Hindlimb muscle (tissue), 1 donor: ENCODE results near the gene RAI14. TPM values are rescaled to one million over a fixed set of nuclear protein-coding genes. Genes with fewer than 3 reads are reported as not detected.

Experiments used
- DNase-seq: peaks from one replicate; pipeline ENCODE4 v3.0.0-alpha.2; 2013
- polyA plus RNA-seq: library from polyadenylated mRNA; unstranded; fragments of 120-200 nt; gene quantifications from one replicate; pipeline ENCODE4 v1.2.1, GENCODE V29; 2013; ENCODE audit not compliant: insufficient read length

Gene RAI14
- polyA plus RNA-seq, 1 donor: 15.7 TPM

- DNase-seq: no peak
These were observed 7.9 kb upstream of the RAI14 start for GRCh38 chr5:34648039-34648839.

DNA sequence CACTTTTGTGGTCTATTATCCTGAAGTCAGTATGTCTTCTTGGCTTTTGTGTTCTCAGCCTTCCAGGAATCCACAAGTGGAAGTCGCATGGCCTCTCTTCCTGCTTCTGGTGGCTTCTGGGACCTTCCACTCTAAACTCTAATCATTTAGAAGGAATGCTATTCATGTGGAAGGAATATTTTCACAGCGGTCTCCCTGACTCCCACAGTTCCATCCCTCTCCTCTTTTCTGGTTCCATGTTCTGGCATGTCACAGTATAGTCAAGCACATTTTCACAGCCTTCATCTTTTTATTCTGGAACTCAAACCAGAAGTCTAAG lies 7.3 kb upstream of the RAI14 start:
- DNase-seq: no peak

GRCh38 chr5:34651791-34652190 lies 4.3 kb upstream of the RAI14 start:
- no peak for DNase-seq

GRCh38 chr5:34652466-34652865 lies 3.7 kb upstream of the RAI14 start:
- no peak for DNase-seq

DNA sequence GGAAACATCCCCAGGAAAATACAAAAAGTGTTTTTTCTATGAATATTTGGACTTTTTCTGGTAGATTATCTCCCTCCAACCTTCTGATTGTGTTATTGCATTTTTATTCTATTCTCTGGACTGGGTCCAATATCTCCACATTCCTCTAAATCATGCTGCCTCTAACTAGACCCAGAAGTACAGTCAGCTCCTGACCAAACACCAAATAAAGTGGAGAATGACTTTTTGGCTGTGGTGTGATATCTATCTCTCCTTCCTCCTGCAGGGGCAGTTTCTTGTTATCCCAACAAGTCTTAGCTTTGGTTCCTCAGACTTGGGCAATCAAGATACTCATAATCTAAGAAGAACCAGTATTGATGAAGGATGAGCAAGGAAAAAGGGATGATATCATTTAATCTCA lies 3.2 kb upstream of the RAI14 start:
- no peak for DNase-seq

GRCh38 chr5:34653708-34654107 lies 2.4 kb upstream of the RAI14 start:
- no peak for DNase-seq

GRCh38 chr5:34655354-34655991 lies 655 bp upstream of the RAI14 start:
- DNase-seq: peak; percentile 81

GRCh38 chr5:34656700-34657273 lies 659 bp downstream of the RAI14 start:
- peak; percentile 36 for DNase-seq

DNA sequence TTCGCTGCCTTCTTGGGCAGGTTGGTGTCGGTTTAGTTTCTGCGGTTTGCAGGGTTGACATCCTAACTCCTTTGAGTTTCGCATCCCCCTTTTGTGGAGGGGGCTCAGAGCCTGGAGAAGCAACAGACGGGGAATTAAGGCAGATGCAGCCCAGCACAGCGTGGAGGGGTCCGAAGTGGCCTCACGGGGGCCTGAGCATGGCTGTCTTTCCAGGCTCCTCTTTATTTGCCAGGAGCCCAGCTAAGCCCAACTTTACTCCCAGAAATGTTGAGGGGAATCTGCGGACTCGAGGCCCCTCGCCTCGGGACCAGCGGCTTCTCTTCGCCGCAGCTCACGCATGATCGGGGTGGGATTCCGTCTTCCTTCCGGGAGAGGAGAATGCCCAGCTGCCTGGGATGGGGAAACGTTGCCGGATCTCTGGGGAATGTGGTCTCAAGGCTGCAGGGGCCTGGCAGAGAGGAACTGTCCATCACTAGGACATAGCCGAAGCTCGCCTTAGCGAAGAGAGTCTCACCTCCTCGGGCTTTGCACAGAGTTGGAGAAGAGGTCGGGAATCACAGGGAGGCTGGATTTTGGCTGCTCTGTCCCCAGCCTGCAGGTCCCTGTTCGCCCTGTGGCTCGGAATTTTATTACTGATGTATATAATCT lies 1.3 kb downstream of the RAI14 start:
- peak; percentile 33 for DNase-seq

- DNase-seq: no peak
These were observed 1.9 kb downstream of the RAI14 start for GRCh38 chr5:34657988-34658387.

DNA sequence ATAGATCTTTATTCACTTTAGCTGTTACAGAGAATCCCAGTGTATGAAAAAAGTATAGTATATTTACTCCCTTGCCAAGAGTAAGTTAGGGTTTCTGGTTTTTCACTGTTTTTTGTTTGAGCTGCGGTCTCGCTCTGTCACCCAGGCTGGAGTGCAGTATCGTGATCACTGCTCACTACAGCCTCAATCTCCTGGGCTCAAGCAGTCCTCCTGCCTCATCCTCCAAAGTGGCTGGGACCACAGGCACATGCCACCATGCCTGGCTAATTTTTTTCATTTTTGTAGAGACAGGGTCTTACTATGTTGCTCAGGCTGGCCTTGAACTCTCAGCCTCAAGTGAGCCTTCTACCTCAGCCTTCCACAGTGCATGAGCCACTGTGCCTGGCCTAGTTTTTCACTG lies 3.0 kb downstream of the RAI14 start:
- DNase-seq: no peak

- no peak for DNase-seq
These were observed 4.3 kb downstream of the RAI14 start for GRCh38 chr5:34660444-34660843.

- no peak for DNase-seq
These were observed 7.8 kb downstream of the RAI14 start for GRCh38 chr5:34663771-34664496.

GRCh38 chr5:34666392-34667080 lies 10.4 kb downstream of the RAI14 start:
- DNase-seq: no peak

DNA sequence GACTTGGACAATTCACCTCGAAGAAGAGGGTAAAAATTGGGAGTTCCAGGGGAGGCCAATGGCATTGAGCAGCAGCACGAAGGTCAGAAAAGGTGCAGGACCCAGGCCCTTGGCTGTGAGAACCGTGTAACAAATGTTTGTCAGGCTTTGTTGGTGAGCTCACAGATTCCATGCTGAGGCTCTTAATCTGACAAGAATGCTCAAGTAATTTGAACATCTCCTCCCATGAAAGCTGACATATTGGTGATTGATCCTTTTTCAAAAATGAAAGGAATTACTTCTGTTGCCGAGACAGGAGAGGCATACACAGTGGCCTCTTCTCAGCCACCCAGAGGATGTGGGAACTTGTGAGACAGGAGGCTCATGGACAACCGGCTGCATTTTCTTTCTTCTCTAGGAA lies 11.6 kb downstream of the RAI14 start:
- DNase-seq: no peak

DNA sequence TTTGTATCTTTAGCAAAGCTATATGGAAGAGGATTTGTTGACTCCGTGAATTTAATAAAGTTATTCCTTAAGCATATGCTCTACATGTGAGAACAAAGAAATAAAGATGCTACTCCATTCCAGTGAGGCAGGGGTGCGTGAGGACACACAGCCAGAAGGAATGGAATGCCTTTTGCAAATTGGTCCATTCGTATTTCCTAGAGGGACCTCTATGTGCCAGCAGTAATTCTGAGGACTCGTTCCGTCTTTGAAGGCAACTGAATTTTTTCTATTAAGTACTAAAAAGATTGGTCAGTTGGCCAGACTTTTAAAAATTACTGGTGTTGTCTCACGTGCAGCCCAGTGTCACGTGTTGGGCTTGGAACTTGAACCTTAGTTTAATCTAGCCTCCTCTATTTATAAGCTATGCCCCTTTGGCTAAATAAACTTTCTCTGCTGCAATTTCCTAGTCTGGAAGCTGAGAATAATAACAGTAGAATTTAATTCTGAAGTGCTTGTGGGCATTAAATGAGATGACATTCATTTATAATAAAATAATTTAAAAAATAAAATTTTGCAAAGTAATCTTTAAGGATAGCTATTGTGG lies 13.9 kb downstream of the RAI14 start:
- DNase-seq: no peak

- no peak for DNase-seq
These were observed 16.1 kb downstream of the RAI14 start for GRCh38 chr5:34672196-34672595.

DNA sequence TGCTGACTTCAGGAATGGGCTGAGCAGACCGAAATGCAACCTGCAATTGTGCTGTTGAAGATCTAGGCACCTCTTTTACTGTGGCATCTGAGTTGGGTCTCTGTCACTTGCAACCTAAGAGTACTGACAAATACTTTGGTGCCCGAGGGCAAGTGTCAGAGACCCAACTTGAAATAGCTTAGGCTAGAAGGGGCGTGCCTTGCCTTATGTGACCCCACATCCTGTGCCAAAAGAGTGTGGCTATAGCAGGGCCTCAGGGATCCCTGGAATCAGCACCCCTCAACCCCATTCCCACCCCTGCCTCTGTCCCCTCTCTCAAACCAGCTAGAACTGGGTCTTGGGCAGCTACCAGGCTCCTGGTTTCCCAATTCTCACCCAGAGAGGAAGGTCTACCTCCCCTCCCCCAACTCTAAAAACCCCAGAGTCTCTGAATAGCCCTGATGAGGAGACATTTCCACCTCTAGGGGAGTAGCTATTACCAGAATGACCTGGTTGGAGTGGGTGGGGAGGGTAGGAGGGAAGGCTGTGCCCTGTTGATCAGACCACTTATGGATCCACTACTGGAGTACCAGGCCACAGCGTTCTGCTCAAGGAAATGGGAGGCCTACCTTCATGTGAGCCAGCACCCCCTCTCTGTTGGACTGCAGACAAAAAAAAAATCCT lies 17.5 kb downstream of the RAI14 start:
- no peak for DNase-seq

DNA sequence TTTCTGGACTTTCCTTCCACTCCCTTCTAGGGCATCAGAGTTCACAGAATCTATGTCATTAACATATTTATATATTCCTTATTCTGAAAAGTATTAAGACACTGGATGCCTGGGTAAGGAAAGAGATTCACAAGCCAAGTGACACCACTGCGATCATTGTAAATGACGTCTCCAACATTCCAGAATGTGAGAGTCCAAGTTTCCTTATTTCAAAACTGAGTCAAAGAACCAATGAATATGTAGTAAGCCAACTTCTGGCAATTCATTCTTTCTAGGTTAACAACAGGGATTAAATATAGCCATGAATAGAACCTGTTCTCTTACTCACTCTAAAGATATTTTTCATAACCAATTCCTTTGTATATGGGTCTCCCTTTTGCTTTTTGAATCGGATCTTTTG lies 18.1 kb downstream of the RAI14 start:
- DNase-seq: peak; percentile 51

- no peak for DNase-seq
These were observed 19.7 kb downstream of the RAI14 start for GRCh38 chr5:34675857-34676256.

GRCh38 chr5:34676416-34676815 lies 20.3 kb downstream of the RAI14 start:
- no peak for DNase-seq
